H1 (cell line): ENCODE measurements around the gene MTPN. TPM values are rescaled to one million over a fixed set of nuclear protein-coding genes. Genes with fewer than 3 reads are reported as not detected.

Source experiments
- CTCF ChIA-PET: fragments of 300-600 bp; sonication (Branson Sonifier 250); formaldehyde crosslinking; loops from one replicate; lab custom pipeline; 2021; ENCODE audit not compliant: partially characterized antibody; lab: Charles Lee
- POLR2A ChIA-PET: fragments of 300-600 bp; sonication (Branson Sonifier 250); formaldehyde crosslinking; loops from one replicate; lab custom pipeline; 2021; ENCODE audit warnings: inconsistent platforms; ENCODE audit not compliant: partially characterized antibody; lab: Charles Lee
- DNase-seq, 2 experiments: peaks; one replicate each; pipeline versions ENCODE4 v3.0.0 to v3.0.0-alpha.2; 2010 to 2022; ENCODE audit warnings: low spot score in 2 of 2, low read depth in 1 of 2, mixed read lengths in 1 of 2
- FAIRE-seq: peaks from 2 replicates; lab custom pipeline; 2011; peaks lifted over from hg19 to GRCh38; lab: Jason Lieb, UNC
- H2AFZ ChIP-seq: 2 replicates; pipeline ENCODE4 v1.8.1; 2012; ENCODE audit warnings: low read length, inconsistent platforms
- H2AK5ac ChIP-seq: 2 replicates; pipeline ENCODE4 v1.6.1; 2013; ENCODE audit warnings: low read depth, low read length
- H2BK120ac ChIP-seq: replicated peaks from 2 replicates; pipeline ENCODE3; 2013; ENCODE audit warnings: low read depth, low read length, inconsistent platforms
- H2BK12ac ChIP-seq: 2 replicates; pipeline ENCODE4 v1.6.1; 2013; ENCODE audit warnings: low read depth, low read length
- H2BK15ac ChIP-seq: 2 replicates; pipeline ENCODE4 v1.6.1; 2013; ENCODE audit warnings: low read length
- H2BK20ac ChIP-seq: 2 replicates; pipeline ENCODE4 v1.6.1; 2013; ENCODE audit warnings: low read length
- H2BK5ac ChIP-seq: 2 replicates; pipeline ENCODE4 v1.6.1; 2013; ENCODE audit warnings: low read depth, low read length
- H3K14ac ChIP-seq: 2 replicates; pipeline ENCODE4 v1.6.1; 2013; ENCODE audit warnings: inconsistent platforms; ENCODE audit not compliant: insufficient read length
- H3K18ac ChIP-seq: 2 replicates; pipeline ENCODE4 v1.6.1; 2013; ENCODE audit warnings: low read length; ENCODE audit errors: extremely low read depth
- H3K23ac ChIP-seq: 2 replicates; pipeline ENCODE4 v1.6.1; 2013; ENCODE audit warnings: inconsistent platforms; ENCODE audit not compliant: insufficient read length
- H3K23me2 ChIP-seq: 2 replicates; pipeline ENCODE4 v1.6.1; 2013; ENCODE audit warnings: low read depth, low read length
- H3K27ac ChIP-seq: 2 replicates; pipeline ENCODE4 v1.6.1; 2011; ENCODE audit warnings: low read depth, low read length, inconsistent platforms
- H3K27me3 ChIP-seq, 4 experiments: replicated peaks in 1 of 4; 1 replicate in 1 of 4; 2 replicates in 3 of 4; pipeline versions ENCODE4 v1.6.1 to v1.8.1; 2011 to 2013; ENCODE audit warnings: low read length in 3 of 4, mild to moderate bottlenecking in 3 of 4, inconsistent platforms in 2 of 4, mixed read lengths in 2 of 4, moderate library complexity in 1 of 4; ENCODE audit not compliant: control insufficient read depth in 3 of 4, insufficient read depth in 3 of 4; ENCODE audit errors: extremely low read depth in 1 of 4
- H3K36me3 ChIP-seq, 4 experiments: 2 replicates each; pipeline versions ENCODE4 v1.6.1 to v1.8.1; 2011 to 2013; ENCODE audit warnings: mild to moderate bottlenecking in 4 of 4, low read length in 3 of 4, moderate library complexity in 2 of 4, control low read depth in 1 of 4, inconsistent platforms in 1 of 4; ENCODE audit not compliant: insufficient read depth in 4 of 4, control insufficient read depth in 2 of 4
- H3K4ac ChIP-seq: replicated peaks from 2 replicates; pipeline ENCODE3; 2013; ENCODE audit warnings: low read length, low read depth, mixed read lengths, inconsistent platforms; ENCODE audit not compliant: insufficient read length
- H3K4me1 ChIP-seq, 4 experiments: replicated peaks in 1 of 4; 1 replicate in 1 of 4; 2 replicates in 3 of 4; pipeline versions ENCODE4 v1.6.1 to v1.8.1; 2011 to 2013; ENCODE audit warnings: low read length in 3 of 4, inconsistent platforms in 2 of 4, mixed read lengths in 1 of 4; ENCODE audit not compliant: insufficient read depth in 4 of 4, control insufficient read depth in 3 of 4
- H3K4me2 ChIP-seq, 2 experiments: 2 replicates each; pipeline versions ENCODE4 v1.6.1 to v1.8.1; 2011 to 2013; ENCODE audit warnings: low read depth in 2 of 2, low read length in 2 of 2, control low read depth in 1 of 2, inconsistent platforms in 1 of 2, mild to moderate bottlenecking in 1 of 2; ENCODE audit not compliant: insufficient read depth in 1 of 2
- H3K4me3 ChIP-seq, 4 experiments: fragments of 200-600, 300-600 bp in 1 of 4; sonication (generic), shearing (Covaris generic), sonication (Bioruptor Twin) in 1 of 4; 2 replicates each; pipeline versions ENCODE4 v1.5.1 to v1.8.1; 2011 to 2016; ENCODE audit warnings: low read length in 4 of 4, low read depth in 3 of 4, control low read depth in 2 of 4, inconsistent platforms in 2 of 4, mild to moderate bottlenecking in 2 of 4, mixed read lengths in 1 of 4, moderate library complexity in 1 of 4; ENCODE audit not compliant: insufficient read depth in 2 of 4; ENCODE audit errors: extremely low read depth in 1 of 4
- H3K56ac ChIP-seq: replicated peaks from 2 replicates; pipeline ENCODE3; 2013; ENCODE audit warnings: low read depth, mild to moderate bottlenecking, mixed read lengths, low read length, inconsistent platforms; ENCODE audit not compliant: insufficient read length
- H3K79me1 ChIP-seq: 2 replicates; pipeline ENCODE4 v1.6.1; 2013; ENCODE audit warnings: low read depth, low read length, control low read depth
- H3K79me2 ChIP-seq, 2 experiments: 2 replicates each; pipeline versions ENCODE4 v1.6.1 to v1.8.1; 2012 to 2013; ENCODE audit warnings: low read length in 2 of 2, mild to moderate bottlenecking in 2 of 2, inconsistent platforms in 1 of 2; ENCODE audit not compliant: insufficient read depth in 2 of 2, control insufficient read depth in 1 of 2
- H3K9ac ChIP-seq, 4 experiments: replicated peaks in 1 of 4; 1 replicate in 1 of 4; 2 replicates in 3 of 4; pipeline versions ENCODE4 v1.6.1 to v1.8.1; 2011 to 2013; ENCODE audit warnings: low read depth in 3 of 4, low read length in 3 of 4, control low read depth in 2 of 4, mild to moderate bottlenecking in 2 of 4, moderate library complexity in 2 of 4, inconsistent platforms in 1 of 4; ENCODE audit errors: extremely low read depth in 1 of 4
- H3K9me3 ChIP-seq, 2 experiments: 2 replicates each; pipeline versions ENCODE4 v1.6.1 to v1.8.1; 2012 to 2013; ENCODE audit warnings: mild to moderate bottlenecking in 2 of 2, moderate library complexity in 2 of 2, control low read depth in 1 of 2, inconsistent platforms in 1 of 2, low read depth in 1 of 2, low read length in 1 of 2, mixed read lengths in 1 of 2; ENCODE audit not compliant: insufficient read depth in 2 of 2
- H4K20me1 ChIP-seq, 2 experiments: replicated peaks in 1 of 2; 2 replicates each; pipeline versions ENCODE3 to v1.8.1; 2011 to 2013; ENCODE audit warnings: inconsistent platforms in 2 of 2, low read length in 2 of 2, mild to moderate bottlenecking in 1 of 2; ENCODE audit not compliant: insufficient read depth in 2 of 2, control insufficient read depth in 1 of 2
- H4K5ac ChIP-seq: 2 replicates; pipeline ENCODE4 v1.6.1; 2013; ENCODE audit warnings: low read length, low read depth, mixed read lengths, inconsistent platforms; ENCODE audit not compliant: insufficient read length
- H4K8ac ChIP-seq: 2 replicates; pipeline ENCODE4 v1.8.0; 2013; ENCODE audit warnings: mild to moderate bottlenecking, moderate library complexity, low read length, inconsistent platforms; ENCODE audit not compliant: insufficient read depth; ENCODE audit errors: extremely low read depth
- H4K91ac ChIP-seq: replicated peaks from 2 replicates; pipeline ENCODE3; 2013; ENCODE audit warnings: low read length, mixed read lengths, inconsistent platforms; ENCODE audit not compliant: insufficient read length
- BACH1 ChIP-seq: IDR thresholded peaks from 2 replicates; pipeline ENCODE4 v1.6.1; 2012; ENCODE audit warnings: low read length, improper control_type of control experiment
- CHD1 ChIP-seq: IDR thresholded peaks from 2 replicates; pipeline ENCODE4 v1.6.1; 2012; ENCODE audit warnings: low read depth, low read length, improper control_type of control experiment
- EGR1 ChIP-seq: IDR thresholded peaks from 2 replicates; pipeline ENCODE4 v1.6.1; 2011; ENCODE audit warnings: low read depth, low read length, borderline replicate concordance
- GABPA ChIP-seq: IDR thresholded peaks from 2 replicates; pipeline ENCODE4 v1.6.1; 2011; ENCODE audit warnings: mild to moderate bottlenecking, low read length, moderate library complexity, borderline replicate concordance; ENCODE audit not compliant: insufficient read depth
- HDAC6 ChIP-seq: IDR thresholded peaks from one replicate; pipeline ENCODE4 v1.7.1; 2012; ENCODE audit warnings: low read depth, mild to moderate bottlenecking, inconsistent platforms, low read length, moderate library complexity
- JUN ChIP-seq: IDR thresholded peaks from 2 replicates; pipeline ENCODE4 v1.6.1; 2011; ENCODE audit warnings: low read depth, mild to moderate bottlenecking, improper control_type of control experiment, low read length
- KDM4A ChIP-seq: IDR thresholded peaks from one replicate; pipeline ENCODE4 v1.7.1; 2012; ENCODE audit warnings: low read depth, mild to moderate bottlenecking, moderate library complexity, low read length, inconsistent platforms; ENCODE audit not compliant: severe bottlenecking
- MAFK ChIP-seq: IDR thresholded peaks from 2 replicates; pipeline ENCODE4 v1.6.1; 2012; ENCODE audit warnings: low read depth, mild to moderate bottlenecking, improper control_type of control experiment, low read length
- PHF8 ChIP-seq: fragments of 200-600 bp; sonication (generic); conservative IDR thresholded peaks from 2 replicates; pipeline ENCODE4 v1.7.1; 2012; ENCODE audit warnings: low read depth, mild to moderate bottlenecking, inconsistent platforms, low read length, moderate library complexity
- POU5F1 ChIP-seq: IDR thresholded peaks from 2 replicates; pipeline ENCODE4 v1.6.1; 2011; ENCODE audit warnings: low read depth, mild to moderate bottlenecking, low read length, moderate library complexity
- SIX5 ChIP-seq: IDR thresholded peaks from 2 replicates; pipeline ENCODE4 v1.6.1; 2011; ENCODE audit warnings: mild to moderate bottlenecking, low read depth, low read length
- SP1 ChIP-seq: IDR thresholded peaks from 2 replicates; pipeline ENCODE4 v1.6.1; 2011; ENCODE audit warnings: low read depth, low read length
- TAF7 ChIP-seq: optimal IDR thresholded peaks from 2 replicates; pipeline ENCODE3; 2011; ENCODE audit warnings: low read depth, mild to moderate bottlenecking, inconsistent platforms, low read length, moderate library complexity, borderline replicate concordance
- ZNF274 ChIP-seq: IDR thresholded peaks from 2 replicates; pipeline ENCODE4 v1.7.0; 2012; ENCODE audit warnings: low read length, borderline replicate concordance; ENCODE audit errors: extremely low read depth
- WGBS, 2 experiments: shearing (Covaris generic) in 1 of 2; methylation state at CpG; one replicate each; pipeline versions ENCODE4 v1.1.6 to v1.1.7; 2013 to 2015; ENCODE audit warnings: low lambda C conversion rate in 2 of 2, mixed read lengths in 2 of 2, inconsistent platforms in 1 of 2, low coverage in 1 of 2, missing lambda C conversion rate in 1 of 2; ENCODE audit not compliant: insufficient replicate concordance in 2 of 2, insufficient coverage in 1 of 2, insufficient read length in 1 of 2; ENCODE audit errors: extremely low coverage in 1 of 2, missing lambda C conversion rate in 1 of 2; 5-methylcytosine and 5-hydroxymethylcytosine counted together
- polyA plus RNA-seq, 7 experiments: library from polyadenylated mRNA; depleted of rRNA in 3 of 7; stranded (reverse) in 5 of 7; unstranded in 2 of 7; fragments of >200 nt in 5 of 7; fragments of 200-250 nt in 2 of 7; gene quantifications; 1 replicate in 5 of 7; 2 replicates in 1 of 7; 4 replicates in 1 of 7; pipeline versions ENCODE4 v1.2.1 to v1.2.3, GENCODE V29; 2011 to 2013; ENCODE audit warnings: missing spikeins in 2 of 7, mixed read lengths in 2 of 7
- total RNA-seq: library from RNA; stranded (reverse); fragmentation: NEBNext Ultra II Directional; extraction: Animal tissue kit (Norgen Biotek cat#: 25700); gene quantifications from 2 replicates; pipeline ENCODE4 v1.2.1, GENCODE V29; 2021

MTPN gene
- total and polyA plus RNA-seq, 2 of the 8 experiments (the other 6 are each of a cell fraction or from before 2014, with no cell fraction given), result 33.0 to 101 TPM

DNA sequence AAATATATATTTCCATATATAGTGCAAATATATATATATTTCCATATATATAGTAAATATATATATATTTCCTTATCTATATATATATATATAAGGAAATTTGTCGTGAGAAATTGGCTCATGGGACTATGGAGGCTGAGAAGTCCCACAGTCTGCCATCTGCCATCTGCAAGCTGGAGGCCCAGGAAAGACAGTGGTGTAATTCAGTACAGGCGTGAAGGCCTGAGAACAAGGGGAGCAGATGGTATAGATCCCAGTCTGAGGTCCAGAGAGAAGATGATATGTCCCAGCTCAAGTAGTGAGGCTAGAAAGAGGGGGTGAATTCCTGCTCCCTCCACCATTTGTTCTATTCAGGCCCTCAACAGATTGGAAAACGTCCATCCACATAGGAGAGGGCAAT lies 78.9 kb downstream of the MTPN start:
- no peak overlapping the region for H2BK15ac ChIP-seq
- no peak overlapping the region for H2BK120ac ChIP-seq
- no peak overlapping the region for H3K56ac ChIP-seq
- FAIRE-seq, result no peak
- no peak overlapping the region for H2BK12ac ChIP-seq
- H3K27ac ChIP-seq, result no peak overlapping the region
- no peak overlapping the region for H2AFZ ChIP-seq
- CTCF ChIA-PET, result interaction anchor here (1.2 to 1.7 kb wide), 2 partner anchors 10 to 15 kb away, joined by 3 to 4 read pairs; no protein-coding TSS in a partner anchor
- WGBS, 2 experiments, result 73% methylated on average over 3 of the region's 3 CpGs; no CpG with 5 or more reads in 1 of the 2 experiments
- H4K5ac ChIP-seq, result no peak overlapping the region
- no peaks in the 10 kb centered on the region for H3K9me3 ChIP-seq
- H3K9ac ChIP-seq, result no peak overlapping the region
- H4K8ac ChIP-seq, result no peak overlapping the region
- H3K4me3 ChIP-seq, result no peak overlapping the region
- no peak overlapping the region for H2BK20ac ChIP-seq
- no peak overlapping the region for H3K4me2 ChIP-seq
- H3K27me3 ChIP-seq, result no peaks in the 10 kb centered on the region
- H3K79me2 ChIP-seq, result no peaks in the 10 kb centered on the region
- no peaks in the 10 kb centered on the region for H3K79me1 ChIP-seq
- POLR2A ChIA-PET, result no interaction called here
- no peak overlapping the region for H2AK5ac ChIP-seq
- no peak overlapping the region for H3K4ac ChIP-seq
- no peaks in the 10 kb centered on the region for H4K20me1 ChIP-seq
- no peaks in the 10 kb centered on the region for H3K36me3 ChIP-seq
- no peak for DNase-seq
- H3K18ac ChIP-seq, result no peak overlapping the region
- H2BK5ac ChIP-seq, result no peak overlapping the region
- no peaks in the 10 kb centered on the region; a peak in 1 of 7 replicates for H3K4me1 ChIP-seq
- no peak overlapping the region for H4K91ac ChIP-seq
- H3K23ac ChIP-seq, result no peak overlapping the region
- H3K23me2 ChIP-seq, result no peaks in the 10 kb centered on the region
- H3K14ac ChIP-seq, result no peak overlapping the region
- TF ChIP-seq GABPA (no peak), CHD1 (no peak), BACH1 (no peak), POU5F1 (no peak), EGR1 (no peak), KDM4A (no peak), ZNF274 (no peak), PHF8 (no peak), SIX5 (no peak), JUN (no peak), MAFK (no peak), SP1 (no peak), HDAC6 (no peak), TAF7 (no peak)
